Mesodermal cell (in vitro differentiated cells): ENCODE measurements around the gene STK32A.

Source experiments
- H3K27ac ChIP-seq: 2 replicates; pipeline ENCODE4 v1.7.0; 2013; ENCODE audit warnings: mild to moderate bottlenecking, low read depth, low read length, moderate library complexity; ENCODE audit not compliant: severe bottlenecking
- H3K36me3 ChIP-seq: 2 replicates; pipeline ENCODE4 v1.7.1; 2013; ENCODE audit warnings: mild to moderate bottlenecking, low read length, moderate library complexity; ENCODE audit not compliant: control insufficient read depth, insufficient read depth
- H3K4me1 ChIP-seq: one replicate; pipeline ENCODE4 v1.7.1; 2013; ENCODE audit warnings: mild to moderate bottlenecking, low read length; ENCODE audit not compliant: insufficient read depth, control insufficient read depth, poor library complexity, severe bottlenecking
- H3K4me3 ChIP-seq: 2 replicates; pipeline ENCODE4 v1.7.0; 2013; ENCODE audit warnings: low read length, control low read depth, mild to moderate bottlenecking; ENCODE audit not compliant: insufficient read depth, poor library complexity, severe bottlenecking; ENCODE audit errors: extremely low read depth
- H3K9me3 ChIP-seq: 2 replicates; pipeline ENCODE4 v1.7.1; 2013; ENCODE audit warnings: mild to moderate bottlenecking, low read length, moderate library complexity; ENCODE audit not compliant: control insufficient read depth
- WGBS, 2 experiments: methylation state at CpG; one replicate each; pipeline ENCODE4 v1.1.5; 2013; ENCODE audit warnings: missing lambda C conversion rate in 2 of 2; ENCODE audit not compliant: insufficient coverage in 2 of 2; 5-methylcytosine and 5-hydroxymethylcytosine counted together

Gene STK32A

DNA sequence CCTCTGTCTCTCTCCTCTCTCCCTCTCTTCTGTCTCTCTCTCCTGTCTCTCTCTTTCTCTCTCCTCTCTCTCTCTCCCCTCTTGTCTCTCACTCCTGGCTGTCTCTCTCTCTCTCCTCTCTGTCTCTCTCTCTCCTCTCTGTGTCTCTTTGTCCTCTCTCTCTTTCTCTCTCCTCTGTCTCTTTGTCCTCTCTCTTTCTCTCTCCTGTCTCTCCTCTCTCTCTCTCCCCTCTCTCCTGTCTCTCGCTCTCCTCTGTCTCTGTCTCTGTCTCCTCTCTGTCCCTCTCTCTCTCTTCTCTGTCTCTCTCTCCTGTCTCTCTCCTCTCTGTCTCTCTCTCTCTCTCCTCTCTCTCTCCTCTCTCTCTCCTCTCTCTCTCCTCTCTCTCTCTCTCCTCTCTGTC is 25.0 kb downstream of the STK32A start:
- Histone ChIP-seq H3K27ac (no peak overlapping the region), H3K4me1 (no peaks in the 10 kb centered on the region), H3K36me3 (no peaks in the 10 kb centered on the region), H3K9me3 (no peaks in the 10 kb centered on the region), H3K4me3 (no peak overlapping the region)
- 89 to 93% methylated on average over 1 of the region's 1 CpG for WGBS, 2 experiments

DNA sequence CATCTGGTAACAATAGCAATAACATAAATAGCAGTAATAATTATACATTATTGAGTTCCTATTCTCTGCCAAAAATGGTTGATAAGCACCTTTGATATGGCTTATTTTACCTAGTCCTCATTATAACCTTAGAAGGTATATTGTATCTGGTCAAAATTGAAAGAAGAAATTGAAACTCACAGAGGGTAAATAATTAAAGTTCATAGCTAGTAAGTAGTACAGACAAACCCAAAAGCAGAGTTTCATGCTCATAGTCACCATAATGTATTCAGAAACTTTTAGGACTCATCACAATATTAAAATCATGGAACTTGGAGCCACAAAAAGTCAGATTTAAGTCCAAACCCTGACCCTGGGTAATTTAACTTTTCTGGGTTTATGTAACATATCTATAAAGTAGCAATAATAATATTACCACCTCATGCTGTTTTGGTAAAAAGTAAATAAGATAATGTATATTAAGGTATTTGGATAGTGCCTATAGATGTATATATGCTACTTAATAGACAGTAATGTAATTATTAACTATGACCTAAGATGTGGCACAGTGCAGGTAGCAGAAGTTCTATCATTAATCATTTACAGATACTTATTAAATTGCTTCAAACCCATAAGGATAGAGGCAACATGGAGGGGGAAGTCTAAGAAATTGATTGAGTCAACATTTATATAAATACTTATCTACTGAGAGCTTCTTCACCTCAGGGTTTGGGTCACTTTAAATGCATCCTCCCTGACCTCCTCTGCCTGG is 32.4 kb downstream of the STK32A start:
- no peak overlapping the region for H3K27ac ChIP-seq
- no peaks in the 10 kb centered on the region for H3K9me3 ChIP-seq
- no peaks in the 10 kb centered on the region for H3K4me1 ChIP-seq
- H3K4me3 ChIP-seq, result no peak overlapping the region
- no peaks in the 10 kb centered on the region for H3K36me3 ChIP-seq

DNA sequence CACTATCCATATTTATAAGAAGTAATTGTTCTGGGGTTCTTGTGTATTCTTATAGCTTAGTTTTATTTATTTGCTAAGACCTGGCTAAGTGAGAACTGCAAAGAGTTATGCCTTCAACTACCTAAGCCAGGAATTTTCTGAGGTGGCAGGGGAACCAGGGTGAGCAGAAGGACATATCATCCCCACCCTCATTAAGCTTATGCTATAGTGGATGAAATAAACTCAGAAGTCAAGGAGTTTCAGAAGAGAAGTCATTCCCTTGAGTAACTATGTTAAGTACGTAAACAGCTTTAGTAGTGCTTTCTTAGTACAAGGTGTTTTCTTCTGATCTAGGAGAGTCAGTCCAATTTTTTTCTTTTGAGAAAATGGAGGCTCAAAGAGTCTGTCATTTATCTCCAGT is 41.7 kb downstream of the STK32A start:
- no peak overlapping the region for H3K27ac ChIP-seq
- H3K36me3 ChIP-seq, result no peaks in the 10 kb centered on the region
- H3K9me3 ChIP-seq, result no peaks in the 10 kb centered on the region
- 60 to 100% methylated on average over 1 of the region's 1 CpG for WGBS, 2 experiments
- no peak overlapping the region for H3K4me3 ChIP-seq
- no peaks in the 10 kb centered on the region for H3K4me1 ChIP-seq

DNA sequence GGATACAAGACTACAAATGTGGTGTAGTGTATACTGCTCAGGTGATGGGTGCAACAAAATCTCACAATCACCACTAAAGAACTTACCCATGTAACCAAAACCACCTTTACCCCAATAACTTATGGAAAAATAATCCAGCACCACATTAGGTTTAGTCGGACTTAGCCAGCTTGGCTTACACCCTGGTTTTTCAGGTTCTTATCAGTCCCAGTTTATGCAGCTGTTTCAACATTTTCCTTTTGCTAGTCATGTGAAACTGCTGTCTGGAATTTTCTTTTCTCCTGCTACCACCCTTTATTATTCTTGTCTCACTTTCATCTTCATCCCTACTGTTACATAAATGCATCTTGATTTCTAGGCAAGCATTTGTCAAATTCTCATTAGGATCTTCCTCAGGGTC is 51.5 kb downstream of the STK32A start:
- Histone ChIP-seq H3K4me1 (no peaks in the 10 kb centered on the region), H3K27ac (no peak overlapping the region), H3K4me3 (no peak overlapping the region), H3K36me3 (no peaks in the 10 kb centered on the region), H3K9me3 (no peaks in the 10 kb centered on the region)
- 83 to 100% methylated on average over 1 of the region's 1 CpG for WGBS, 2 experiments

DNA sequence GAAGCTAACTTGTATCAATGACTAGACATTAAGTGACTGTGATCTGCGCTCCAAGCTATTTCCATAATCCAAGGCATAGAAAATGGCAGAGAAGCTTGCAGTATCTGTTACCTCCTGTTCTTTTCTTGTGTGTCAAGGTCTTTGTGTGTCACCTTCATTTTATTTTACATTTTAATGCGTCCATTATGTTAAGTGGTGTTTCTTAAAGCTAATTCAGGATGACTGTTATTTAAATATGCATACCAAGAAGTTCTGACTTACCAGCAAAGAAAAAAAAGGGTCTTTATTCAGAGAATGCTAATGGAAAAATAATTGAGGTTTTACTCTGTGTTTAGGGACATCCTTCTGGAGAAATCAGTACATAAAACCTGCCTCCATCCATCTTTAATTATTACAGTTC is 52.3 kb downstream of the STK32A start:
- Histone ChIP-seq H3K36me3 (no peaks in the 10 kb centered on the region), H3K4me1 (no peaks in the 10 kb centered on the region), H3K4me3 (no peak overlapping the region), H3K9me3 (peaks cover 3% of the 10 kb centered on the region), H3K27ac (no peak overlapping the region)
- 88 to 100% methylated on average over 1 of the region's 2 CpGs for WGBS, 2 experiments

DNA sequence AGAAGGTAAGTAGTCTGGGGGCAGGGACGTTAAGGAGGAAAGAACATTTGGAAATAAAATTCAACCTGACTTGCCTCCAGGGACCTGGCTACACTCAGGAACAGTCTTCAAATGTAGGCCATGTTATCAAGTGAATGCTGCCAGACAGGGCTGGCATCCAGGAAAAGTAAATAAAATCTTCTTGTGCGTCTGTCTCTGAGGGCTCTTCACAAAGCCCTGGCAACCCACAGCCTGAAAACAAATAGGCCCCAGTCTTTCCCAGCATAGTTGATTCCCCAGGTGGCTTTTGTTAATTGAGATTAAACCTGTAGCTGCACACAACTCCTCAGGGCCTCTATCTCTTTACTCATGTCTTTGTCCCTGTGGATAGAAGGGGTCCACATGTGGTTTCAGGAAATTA is 55.4 kb downstream of the STK32A start:
- Histone ChIP-seq H3K9me3 (peaks cover 6% of the 10 kb centered on the region), H3K4me3 (no peak overlapping the region), H3K27ac (no peak overlapping the region), H3K4me1 (no peaks in the 10 kb centered on the region), H3K36me3 (no peaks in the 10 kb centered on the region)
- 75 to 100% methylated on average over 2 of the region's 2 CpGs for WGBS, 2 experiments

DNA sequence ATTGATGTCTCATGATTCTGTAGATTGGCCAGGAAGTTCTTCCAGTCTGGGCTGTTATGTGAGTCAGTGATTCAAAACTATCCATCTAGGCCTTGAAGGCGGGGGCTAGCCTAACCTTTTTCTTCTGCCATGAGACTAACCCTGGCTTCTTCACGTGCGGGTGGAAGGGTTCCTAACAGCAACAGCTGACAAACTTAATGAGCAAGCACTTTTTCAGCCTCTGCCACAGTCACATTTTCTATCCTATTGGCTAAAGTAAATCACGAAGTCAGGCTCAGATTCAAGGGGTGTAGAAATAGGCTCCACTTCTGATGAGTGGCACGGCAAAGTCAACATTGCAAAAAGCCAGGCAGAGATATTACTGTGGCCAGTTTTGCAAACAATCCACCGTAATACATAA is 68.4 kb downstream of the STK32A start:
- Histone ChIP-seq H3K9me3 (no peaks in the 10 kb centered on the region), H3K36me3 (no peaks in the 10 kb centered on the region), H3K27ac (no peak overlapping the region), H3K4me3 (no peak overlapping the region), H3K4me1 (no peaks in the 10 kb centered on the region)
- WGBS, 2 experiments, result 79 to 100% methylated on average over 5 of the region's 6 CpGs

DNA sequence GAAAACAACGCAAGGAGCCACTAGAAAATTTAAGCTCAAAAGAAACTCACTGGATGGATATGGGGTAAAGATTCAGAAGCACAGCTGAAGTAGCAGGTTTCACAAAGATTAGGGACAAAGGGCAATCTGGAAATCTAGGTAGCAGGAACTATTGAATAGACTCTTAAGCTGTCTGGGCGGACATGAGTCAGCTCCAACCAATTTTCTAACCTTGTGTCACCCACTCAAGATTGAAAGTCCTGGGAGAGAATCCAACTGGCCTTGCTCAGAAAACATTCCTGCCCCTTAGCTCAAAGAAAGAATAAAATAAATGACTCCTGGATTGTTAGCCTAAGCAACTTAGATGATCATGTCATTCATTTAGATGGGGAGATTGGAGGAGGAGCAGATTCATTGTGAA is 69.2 kb downstream of the STK32A start:
- Histone ChIP-seq H3K36me3 (no peaks in the 10 kb centered on the region), H3K4me3 (no peak overlapping the region), H3K4me1 (no peaks in the 10 kb centered on the region), H3K27ac (no peak overlapping the region), H3K9me3 (no peaks in the 10 kb centered on the region)
- 80 to 86% methylated on average over 1 of the region's 2 CpGs for WGBS, 2 experiments

DNA sequence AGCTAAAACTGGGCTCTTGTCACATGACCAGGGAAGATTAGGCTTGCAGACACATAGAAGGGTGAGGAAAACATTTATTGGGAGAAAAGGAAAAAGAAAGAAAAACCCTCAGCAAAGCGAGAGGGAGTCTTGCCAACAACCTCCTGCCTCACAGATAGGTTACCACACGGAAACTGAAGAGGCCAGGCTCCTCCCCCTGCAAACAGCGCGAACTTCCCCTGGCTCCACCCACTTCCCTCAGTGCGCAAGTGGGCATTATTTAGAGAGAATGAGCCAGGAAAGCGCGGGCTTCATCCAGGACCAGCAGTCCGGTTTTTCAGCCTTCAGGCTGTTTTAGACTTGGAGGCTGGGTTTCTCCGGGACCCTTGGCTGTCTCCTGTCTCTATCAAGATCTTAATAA is 70.3 kb downstream of the STK32A start:
- H3K9me3 ChIP-seq, result no peaks in the 10 kb centered on the region
- WGBS, 2 experiments, result 95 to 96% methylated on average over 3 to 4 of the region's 9 CpGs
- no peak overlapping the region for H3K27ac ChIP-seq
- no peaks in the 10 kb centered on the region for H3K4me1 ChIP-seq
- no peaks in the 10 kb centered on the region for H3K36me3 ChIP-seq
- no peak overlapping the region for H3K4me3 ChIP-seq

DNA sequence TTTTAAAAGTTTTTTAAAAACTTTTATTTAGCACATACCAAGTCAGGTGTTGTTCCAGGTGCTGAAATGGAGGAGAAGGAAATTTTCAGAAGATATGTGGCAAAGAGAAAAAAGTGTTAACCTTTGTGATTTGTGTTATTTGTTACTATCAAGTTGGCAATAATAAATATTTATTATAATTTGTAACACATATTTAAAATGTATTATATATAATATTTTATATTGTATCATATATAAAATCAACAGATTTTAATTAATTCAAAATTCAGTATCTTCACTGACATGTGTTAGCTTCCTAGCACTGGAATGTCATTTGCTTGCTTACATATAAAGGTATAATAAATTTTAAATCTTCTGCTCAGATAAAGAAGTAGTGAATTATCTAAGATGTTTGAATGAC is 71.5 kb downstream of the STK32A start:
- H3K36me3 ChIP-seq, result no peaks in the 10 kb centered on the region
- H3K4me1 ChIP-seq, result no peaks in the 10 kb centered on the region
- no peak overlapping the region for H3K27ac ChIP-seq
- no peaks in the 10 kb centered on the region for H3K9me3 ChIP-seq
- H3K4me3 ChIP-seq, result no peak overlapping the region

DNA sequence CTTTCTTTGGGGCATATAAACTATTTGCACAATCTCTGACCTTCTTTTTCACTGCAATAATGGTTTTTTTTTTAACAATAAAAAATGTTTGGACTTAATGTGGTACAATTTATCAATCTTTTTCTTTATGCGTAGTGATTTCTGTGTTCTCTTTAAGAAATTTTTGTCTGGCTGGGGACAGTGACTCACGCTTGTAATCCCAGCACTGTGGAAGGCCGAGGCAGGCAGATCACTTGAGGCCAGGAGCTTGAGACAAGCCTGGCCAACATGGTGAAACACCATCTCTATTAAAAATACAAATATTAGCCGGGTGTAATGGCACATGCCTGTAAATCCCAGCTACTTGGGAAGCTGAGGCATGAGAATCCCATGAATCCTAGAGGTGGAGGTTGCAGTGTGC is 72.3 kb downstream of the STK32A start:
- no peaks in the 10 kb centered on the region for H3K36me3 ChIP-seq
- WGBS, 2 experiments, result 89 to 100% methylated on average over 1 to 3 of the region's 4 CpGs
- no peak overlapping the region for H3K4me3 ChIP-seq
- no peak overlapping the region for H3K27ac ChIP-seq
- no peaks in the 10 kb centered on the region for H3K4me1 ChIP-seq
- H3K9me3 ChIP-seq, result no peaks in the 10 kb centered on the region
